A204.1 (cell line): ENCODE results near the gene UFSP1.

ENCODE experiments used
- FAIRE-seq: peaks from 2 replicates; lab custom pipeline; 2012; peaks lifted over from hg19 to GRCh38; lab: Jason Lieb, UNC

The UFSP1 gene

DNA sequence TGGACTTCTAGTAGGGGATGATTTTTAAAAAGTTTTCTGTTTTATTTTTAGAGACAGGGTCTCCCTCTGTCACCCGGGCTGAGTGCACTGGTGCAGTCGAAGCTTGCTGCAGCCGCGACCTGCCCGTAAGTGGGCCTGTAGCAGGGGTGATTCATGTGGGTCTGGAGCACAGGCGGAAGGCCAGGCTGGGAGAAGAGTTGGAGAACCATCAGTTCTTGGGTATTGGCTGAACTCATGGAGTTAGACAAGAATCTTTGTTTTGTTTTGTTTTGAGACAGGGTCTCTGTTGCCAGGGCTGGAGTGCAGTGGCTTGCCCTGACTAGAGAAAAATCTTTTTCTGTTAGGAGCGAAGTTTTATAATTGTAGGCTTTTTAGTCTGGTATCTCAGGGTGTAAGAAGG, 8.9 kb downstream of the UFSP1 start:
- no peak for FAIRE-seq

DNA sequence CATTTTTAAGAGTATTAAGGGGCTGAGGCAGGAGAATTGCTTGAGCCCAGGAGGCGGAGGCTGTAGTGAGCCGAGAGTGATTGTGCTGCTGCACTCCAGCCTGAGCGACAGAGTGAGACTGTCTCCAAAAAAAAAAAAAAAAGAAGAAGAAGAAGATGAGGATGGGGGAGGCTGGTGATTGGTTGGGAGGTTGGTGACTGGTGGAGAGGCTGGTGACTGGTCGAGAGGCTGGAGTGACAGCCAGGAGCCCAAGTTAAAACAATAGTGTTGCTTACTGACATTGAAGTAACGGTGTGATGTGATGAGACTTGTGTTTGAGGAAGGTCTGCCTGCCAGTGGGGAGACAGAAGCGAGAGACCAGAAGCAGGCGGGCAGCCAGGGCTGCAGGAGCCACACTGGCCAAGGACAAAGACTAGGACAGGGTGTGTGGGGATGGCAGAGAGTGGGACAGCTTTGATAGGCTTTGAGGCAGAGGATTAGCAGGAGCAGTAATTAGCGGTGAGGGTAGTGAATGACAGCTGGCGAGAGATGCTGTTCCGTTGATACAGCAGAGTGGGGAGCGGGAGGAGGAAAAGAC, 9.7 kb downstream of the UFSP1 start:
- no peak for FAIRE-seq

DNA sequence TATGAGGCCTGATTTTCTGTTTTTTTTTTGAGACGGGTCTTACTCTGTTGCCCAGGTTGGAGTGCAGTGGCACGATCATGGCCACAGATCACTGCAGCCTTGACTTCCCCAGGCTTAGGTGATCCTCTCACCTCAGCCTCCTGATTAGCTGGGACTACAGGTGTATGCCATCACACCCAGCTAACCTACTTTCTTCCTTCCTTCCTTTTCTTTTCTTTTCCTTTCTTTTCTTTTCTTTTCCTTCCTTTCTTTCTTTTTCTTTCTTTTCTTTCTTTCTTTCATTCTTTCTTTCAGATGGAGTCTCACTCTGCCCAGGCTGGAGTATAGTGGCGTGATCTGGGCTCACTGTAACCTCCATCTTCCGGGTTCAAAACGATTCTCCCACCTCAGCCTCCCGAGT, 10.8 kb downstream of the UFSP1 start:
- FAIRE-seq: no peak

DNA sequence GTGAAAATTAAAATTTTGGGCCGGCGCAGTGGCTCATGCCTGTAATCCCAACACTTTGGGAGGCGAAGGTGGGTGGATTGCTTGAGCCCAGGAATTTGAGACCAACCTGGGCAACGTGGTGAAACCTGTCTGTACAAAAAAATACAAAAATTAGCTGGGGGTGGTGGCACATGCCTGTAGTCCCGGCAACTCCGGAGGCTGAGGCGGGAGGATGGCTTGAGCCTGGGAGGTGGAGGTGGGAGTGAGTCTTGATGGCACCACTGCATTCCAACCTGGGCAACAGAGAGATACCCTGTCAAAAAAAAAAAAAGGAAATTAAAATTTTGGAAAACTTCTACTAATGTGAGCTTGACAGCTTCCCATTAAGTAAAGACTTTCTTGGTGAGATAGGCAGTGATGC, 11.5 kb downstream of the UFSP1 start:
- FAIRE-seq: no peak

DNA sequence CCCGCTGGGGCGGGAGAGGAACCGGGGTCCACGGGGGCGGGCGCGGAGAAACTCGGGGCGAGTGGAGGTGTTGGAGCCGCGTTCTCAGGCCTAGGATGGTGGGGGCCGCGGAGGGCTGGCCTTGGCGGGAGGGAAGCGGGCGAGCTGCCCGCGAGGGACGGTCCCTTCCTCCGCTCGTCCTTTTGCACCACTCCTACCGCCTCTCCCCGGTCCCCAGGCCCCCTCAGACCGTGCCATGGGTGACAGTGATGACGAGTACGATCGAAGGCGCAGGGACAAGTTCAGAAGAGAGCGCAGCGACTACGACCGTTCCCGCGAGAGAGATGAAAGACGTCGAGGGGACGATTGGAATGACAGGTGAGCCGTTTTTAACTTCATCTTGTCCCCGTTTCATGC, 14.2 kb downstream of the UFSP1 start:
- FAIRE-seq: no peak

DNA sequence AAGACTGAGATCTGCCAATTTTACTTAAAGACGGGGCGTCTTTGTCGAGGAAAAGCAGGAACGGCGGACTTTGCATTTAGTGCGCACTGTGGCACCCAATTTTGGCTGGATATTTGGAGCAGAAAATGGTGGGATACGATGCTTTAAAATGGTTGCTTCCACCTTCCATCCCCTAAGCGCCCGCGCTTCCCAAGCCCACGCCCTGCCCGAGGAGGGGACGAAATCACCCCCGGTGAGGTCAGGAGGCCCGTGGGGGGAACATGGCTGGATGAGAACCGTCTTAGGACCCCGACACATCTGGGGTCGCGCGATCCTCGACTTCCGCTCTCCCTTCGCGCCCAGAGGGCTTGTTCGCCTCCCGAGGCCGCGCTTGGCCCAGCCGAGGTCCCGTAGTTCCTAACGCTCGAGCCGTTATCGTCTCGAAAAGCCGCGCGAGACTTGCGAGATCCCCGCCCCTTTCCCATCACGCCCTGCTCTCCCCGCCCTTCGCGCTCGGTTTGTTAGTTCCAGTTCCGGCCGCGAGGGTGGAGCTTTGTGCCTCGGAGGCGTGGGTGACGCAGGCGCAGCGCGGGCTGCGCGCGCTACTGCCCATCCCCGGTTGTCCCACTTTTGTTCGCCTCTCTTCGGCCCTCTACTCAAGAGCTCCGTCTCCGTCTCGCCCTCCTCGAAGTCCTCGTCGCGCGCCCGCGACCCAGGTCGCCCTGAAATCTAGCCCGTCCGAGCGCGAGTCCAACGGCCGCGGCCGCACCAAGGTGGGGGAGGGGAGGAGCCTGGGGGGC, 14.7 kb downstream of the UFSP1 start, which contains the start of gene SRRT:
Gene SRRT (plus strand): TSS at position 527 of the 779 bp plus-strand sequence. CDS start 488 bp downstream, outside the sequence.
- peak; percentile 98 for FAIRE-seq

DNA sequence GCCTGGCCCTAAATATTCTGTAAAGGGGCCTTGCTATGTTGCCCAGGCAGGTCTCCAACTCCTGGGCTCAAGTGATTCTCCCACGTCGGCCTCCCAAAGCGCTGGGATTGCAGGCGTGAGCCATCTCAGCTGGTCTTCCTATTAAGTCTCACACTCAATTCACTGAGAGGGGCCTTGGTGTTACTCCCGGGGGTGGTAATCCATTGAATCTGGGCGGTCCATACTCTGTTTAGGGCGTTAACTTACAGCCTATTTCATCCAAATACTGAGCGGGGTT, 15.3 kb downstream of the UFSP1 start:
- no peak for FAIRE-seq

DNA sequence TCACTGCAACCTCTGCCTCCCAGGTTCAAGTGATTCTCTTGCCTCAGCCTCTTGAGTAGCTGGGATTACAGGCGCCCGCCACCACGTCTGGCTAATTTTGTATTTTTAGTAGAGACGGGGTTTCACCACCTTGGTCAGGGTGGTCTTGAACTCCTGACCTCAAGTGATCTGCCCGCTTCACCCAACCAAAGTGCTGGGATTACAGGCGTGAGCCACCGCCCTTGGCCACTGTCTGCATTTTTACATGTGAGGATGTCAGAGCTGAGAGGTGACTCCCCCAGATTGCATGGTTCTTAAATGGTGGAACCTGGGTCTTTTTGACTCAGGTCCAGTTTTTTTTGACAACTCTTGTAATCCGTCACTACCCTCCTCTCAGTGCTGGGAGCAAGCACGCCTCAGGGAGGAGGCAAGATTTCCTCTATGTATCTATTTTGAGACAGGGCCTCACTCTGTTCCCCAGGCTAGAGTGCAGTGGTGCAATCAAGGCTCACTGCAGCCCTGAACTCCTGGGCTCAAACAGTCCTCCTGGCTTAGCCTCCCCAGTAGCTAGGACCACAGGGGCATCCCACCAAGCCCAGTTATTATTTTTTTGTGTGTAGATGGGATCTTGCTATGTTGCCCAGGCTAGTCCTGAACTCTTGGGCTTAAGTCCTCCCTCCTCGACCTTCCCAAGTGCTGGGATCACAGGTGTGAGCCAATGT, 15.8 kb downstream of the UFSP1 start:
- FAIRE-seq: no peak

DNA sequence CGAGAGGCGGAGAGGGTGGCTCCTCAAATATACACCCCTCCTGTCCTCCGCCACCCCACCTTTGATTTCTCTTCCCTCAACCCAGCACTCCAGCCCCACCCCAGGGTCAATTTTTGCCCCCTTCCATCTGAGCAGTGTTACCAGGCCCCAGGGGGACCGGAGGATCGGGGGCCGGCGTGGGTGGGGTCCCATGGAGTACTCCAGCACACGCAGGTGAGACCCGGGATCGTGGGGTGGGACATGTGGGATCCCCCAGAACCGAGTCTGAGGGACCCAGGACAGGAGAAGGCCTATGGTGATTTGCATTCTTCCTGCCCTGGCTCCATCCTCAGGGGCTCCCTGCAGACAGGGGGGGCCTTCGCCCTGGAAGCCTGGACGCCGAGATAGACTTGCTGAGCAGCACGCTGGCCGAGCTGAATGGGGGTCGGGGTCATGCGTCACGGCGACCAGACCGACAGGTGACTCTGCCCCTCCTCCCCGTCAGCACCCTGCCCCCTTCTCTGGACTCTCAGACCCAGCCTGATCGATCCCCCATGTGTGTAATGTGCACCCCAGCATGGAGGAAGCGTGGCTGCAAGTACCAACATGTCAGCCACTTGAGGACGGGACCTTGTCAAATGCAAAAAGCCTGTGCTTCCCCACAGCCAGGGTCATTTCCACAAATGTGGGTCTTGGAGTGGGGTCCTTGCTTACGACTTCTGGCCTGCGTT, 21.6 kb downstream of the UFSP1 start:
- no peak for FAIRE-seq

DNA sequence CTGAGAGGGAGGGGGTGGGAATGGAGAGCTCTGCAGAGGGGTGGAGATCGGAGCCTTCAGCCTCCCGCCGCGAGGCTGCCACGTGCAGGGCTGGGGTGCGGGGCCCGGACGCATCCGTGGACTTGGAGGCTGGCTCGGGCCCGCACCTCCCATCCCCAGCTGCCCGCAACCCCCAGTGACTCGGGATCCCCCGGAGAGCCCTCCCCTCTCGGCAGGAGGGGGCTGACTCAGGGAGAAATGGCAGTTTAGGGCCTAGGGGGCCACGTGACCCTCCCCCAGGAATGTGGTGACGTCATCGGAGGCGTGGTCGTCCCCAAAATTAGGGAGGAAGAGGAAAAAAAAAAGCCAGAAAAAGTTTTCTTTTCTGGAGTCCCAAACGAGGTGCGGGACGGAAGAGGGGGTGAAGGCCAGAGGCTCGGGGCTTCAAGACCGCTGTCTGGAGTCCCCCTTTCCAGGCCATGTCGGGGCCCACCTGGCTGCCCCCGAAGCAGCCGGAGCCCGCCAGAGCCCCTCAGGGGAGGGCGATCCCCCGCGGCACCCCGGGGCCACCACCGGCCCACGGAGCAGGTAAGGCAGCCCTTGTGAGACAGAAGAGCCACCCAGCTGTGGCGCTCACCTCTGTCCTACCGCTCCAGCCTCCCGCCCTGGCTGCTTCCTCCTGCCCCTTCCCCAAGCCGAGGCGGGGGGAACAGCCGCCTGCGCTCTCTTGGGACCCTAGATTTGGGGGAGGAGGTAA, 22.3 kb downstream of the UFSP1 start, which contains the start of gene TRIP6:
Gene TRIP6 (plus strand): TSS at position 348 of the 736 bp plus-strand sequence. CDS start 111 bp downstream, at position 459.
- FAIRE-seq: peak; percentile 90

DNA sequence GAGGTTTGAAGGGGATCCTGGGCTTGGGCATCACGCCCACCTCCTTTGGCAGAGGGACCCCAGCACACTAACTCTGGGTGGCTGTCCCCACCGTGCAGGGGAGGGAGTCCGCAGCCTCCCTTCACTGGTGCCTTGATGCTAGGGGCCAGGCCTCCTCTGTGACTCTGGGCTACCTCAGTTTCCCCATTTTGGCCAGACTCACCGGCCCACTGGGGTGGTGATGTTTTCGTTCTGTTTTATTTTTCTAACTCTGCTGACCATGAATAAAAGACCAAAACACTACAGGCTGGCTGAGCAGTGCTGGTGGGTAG, 22.8 kb downstream of the UFSP1 start:
- no peak for FAIRE-seq

DNA sequence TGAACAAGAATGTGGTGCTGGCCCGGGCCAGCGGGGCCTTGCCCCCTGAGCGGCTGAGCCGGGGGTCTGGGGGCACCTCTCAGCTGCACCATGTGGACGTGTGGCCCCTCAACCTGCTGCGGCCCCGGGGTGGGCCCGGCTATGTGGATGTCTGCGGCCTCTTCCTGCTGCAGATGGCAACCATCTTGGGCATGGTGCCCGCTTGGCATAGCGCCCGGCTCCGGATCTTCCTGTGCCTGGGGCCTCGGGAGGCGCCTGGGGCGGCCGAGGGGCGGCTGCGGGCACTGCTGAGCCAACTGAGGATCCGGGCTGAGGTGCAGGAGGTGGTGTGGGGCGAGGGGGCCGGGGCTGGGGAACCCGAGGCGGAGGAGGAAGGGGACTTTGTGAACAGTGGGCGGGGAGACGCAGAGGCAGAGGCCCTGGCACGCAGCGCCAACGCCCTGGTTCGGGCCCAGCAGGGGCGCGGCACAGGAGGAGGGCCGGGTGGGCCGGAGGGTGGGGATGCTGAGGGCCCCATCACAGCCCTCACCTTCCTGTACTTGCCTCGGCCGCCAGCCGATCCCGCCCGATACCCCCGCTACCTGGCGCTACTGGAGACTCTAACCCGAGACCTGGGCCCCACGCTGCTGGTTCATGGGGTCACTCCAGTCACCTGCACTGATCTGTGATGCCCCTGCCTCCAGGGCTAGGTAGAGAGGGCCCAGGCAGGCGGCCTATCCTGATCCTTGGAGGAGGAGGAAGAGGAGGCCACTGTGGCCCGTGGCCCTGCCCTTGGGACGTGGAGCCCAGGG, 23.4 kb downstream of the UFSP1 start:
- FAIRE-seq: no peak

DNA sequence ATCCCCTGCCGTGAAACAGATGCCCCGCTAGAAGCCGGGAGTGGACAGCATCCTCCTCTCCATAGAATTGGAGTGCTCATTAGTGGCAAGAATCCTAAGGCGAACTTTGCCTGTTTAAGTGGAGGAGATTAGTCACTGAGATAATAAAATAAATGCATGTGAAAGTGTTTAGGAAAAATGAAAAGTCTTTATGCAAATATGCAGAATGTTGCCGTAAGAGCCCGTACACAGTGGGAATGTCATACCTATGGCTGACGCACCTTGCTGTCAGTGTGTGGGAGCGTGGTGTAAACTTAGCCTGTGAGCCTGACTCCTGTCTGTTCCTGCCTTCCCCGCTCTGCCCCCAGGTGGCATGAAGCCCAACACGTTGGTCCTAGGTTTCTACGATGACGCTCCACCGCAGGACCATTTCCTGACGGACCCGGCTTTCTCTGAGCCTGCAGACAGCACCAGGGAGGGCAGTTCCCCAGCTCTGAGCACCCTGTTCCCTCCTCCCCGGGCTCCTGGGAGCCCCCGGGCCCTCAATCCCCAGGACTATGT, 24.1 kb downstream of the UFSP1 start:
- peak; percentile 34 for FAIRE-seq

DNA sequence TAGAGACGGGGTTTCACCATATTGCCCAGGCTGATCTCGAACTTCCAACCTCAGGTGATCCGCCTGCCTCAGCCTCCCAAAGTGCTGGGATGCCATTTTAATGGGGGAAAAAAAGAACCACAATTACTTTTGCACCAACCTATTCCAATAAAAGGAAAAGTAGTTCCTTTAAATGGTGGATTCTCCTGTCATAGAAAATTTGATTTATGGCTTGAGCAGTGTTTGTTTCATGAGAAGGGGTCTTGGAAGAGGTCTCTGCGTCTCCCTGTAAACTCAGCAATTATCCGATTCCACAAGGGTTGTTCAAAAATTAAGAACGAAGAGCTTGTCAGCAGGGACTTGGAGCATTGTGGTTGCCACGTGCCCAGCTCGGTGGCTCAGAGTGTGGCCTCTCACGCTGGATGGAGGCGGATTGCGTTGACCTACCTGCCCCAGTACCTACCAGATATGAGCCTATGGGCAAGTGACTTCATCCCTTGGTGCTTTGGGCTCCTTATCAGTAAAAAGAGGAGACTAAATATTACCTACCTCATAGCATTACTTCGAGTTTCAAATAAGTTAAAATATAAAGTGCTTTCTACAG, 25.2 kb downstream of the UFSP1 start:
- FAIRE-seq: no peak

DNA sequence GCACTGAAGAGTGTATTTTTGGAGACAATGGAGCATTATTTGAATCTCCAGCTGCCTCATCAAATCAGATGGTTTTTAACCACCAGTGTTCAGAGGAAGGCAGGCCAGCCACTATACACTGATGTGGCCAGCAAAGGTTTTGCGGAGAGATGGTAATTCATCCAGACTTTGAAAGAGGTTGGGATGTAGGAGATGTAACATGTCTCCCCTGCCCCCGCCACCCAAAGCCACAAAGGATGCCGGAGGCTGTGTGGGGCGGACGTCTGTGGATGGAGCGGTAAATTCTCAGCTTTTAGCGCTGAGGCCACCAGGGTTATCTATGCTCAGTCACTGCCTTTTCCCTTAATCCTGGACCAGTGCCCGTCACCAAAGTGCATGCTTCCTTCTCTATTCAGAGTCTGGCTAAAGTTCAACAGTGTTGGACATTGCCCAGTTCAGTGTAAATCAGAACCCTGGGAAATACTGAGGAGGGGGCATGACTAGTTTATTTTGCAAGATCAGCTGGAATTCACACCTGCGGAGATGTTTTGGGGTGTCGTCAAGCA, 26.0 kb downstream of the UFSP1 start:
- no peak for FAIRE-seq

DNA sequence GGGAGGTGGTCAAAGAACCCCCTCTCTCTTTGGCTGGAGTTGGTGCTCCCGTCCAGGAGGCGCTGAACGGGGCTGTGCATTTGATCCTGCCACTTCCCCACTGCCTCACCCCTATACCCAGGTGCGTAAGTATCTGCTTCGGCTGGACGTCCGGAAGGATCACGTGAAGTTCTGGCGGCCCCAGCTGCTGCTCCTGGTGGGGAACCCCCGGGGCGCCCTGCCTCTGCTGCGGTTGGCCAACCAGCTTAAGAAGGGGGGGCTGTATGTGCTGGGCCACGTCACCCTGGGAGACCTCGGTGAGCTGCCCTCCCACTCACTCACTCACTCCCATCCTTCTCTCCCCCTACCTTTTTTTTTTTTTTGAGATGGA, 27.9 kb downstream of the UFSP1 start:
- no peak for FAIRE-seq

DNA sequence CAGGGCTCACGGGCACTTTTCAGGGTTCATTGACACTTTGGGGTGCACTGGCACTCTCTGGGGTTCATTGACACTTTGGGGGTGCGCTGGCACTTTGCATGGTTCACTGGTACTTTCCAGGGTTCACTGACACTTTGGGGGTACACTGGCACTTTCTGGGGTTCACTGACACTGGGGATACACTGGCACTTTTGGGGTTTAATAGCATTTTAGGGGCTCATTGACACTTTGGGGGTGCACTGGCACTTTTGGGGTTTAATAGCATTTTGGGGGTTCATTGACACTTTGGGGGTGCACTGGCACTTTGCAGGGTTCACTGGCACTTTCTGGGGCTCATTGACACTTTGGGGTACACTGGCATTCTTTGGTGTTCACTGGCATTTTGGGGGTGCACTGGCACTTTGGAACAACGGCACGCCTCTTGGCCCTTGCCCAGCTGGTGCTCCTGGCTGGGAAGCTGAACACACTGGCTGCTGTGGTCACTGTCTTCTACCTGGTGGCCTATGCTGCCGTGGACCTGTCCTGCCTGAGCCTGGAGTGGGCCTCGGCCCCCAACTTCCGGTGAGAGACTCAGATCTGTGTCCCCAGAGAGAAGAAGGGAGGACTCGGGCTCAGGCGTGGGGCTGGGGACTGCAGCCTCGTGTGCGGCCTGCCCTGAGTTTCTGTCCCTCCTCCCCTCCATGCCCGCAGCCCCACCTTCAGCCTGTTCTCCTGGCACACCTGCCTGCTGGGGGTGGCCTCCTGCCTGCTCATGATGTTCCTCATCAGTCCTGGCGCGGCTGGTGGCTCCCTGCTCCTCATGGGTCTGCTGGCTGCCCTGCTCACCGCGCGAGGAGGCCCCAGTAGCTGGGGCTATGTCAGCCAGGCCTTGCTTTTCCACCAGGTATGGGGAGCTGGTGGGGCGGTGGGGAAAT, 28.6 kb downstream of the UFSP1 start:
- FAIRE-seq: no peak

DNA sequence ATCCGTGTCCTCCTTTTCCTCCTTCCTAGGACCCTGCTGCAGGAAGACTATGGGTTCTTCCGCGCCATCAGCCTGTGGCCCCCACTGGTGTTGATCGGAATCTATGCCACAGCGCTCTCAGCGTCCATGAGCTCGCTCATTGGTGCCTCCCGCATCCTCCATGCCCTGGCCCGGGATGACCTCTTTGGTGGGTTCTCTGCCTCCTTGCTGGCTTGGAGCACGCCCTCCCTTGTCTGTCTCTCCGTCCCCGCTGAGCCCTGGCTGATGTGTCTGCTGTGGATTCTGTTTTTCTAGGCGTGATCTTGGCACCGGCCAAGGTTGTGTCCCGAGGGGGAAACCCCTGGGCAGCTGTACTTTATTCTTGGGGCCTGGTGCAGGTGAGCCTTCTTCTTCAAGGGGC, 29.7 kb downstream of the UFSP1 start:
- no peak for FAIRE-seq

DNA sequence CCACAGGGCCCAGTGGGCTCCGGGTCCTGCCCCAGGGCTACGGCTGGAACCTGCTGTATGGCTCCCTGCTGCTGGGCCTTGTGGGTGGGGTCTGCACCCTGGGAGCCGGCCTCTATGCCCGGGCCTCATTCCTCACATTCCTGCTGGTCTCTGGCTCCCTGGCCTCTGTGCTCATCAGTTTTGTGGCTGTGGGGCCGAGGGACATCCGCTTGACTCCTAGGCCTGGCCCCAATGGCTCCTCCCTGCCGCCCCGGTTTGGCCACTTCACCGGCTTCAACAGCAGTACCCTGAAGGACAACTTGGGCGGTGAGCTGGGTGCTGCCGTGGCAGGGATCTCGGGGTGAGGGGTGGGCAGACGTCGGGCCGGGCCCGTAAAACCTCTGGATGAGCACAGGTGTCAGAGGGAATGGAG, 32.6 kb downstream of the UFSP1 start:
- FAIRE-seq: no peak

DNA sequence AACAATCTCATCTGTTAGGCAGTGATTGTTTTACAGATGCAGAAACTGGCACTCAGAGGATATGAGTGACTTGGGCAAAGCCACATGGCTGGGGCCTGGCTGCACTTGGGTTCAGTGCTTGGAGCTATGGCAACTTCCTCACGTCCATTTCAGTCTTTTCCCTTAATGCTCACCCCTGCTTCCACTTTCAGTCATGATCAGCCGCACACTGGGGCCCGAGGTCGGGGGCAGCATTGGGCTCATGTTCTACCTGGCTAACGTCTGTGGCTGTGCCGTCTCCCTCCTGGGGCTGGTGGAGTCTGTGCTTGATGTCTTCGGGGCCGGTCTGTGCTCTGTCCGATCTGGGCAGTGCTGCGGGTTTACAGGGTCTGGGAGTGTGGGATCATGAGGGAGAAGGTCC, 34.0 kb downstream of the UFSP1 start:
- no peak for FAIRE-seq
